Esophagus (tissue), 2 donors: ENCODE measurements around the gene RSKR. TPM values are rescaled to one million over a fixed set of nuclear protein-coding genes. Genes with fewer than 3 reads are reported as not detected.

Experiments used
- H3K27ac ChIP-seq, 2 donors: one replicate each; pipeline ENCODE4 v1.5.1; 2013; ENCODE audit warnings: low read depth in 2 of 2, mild to moderate bottlenecking in 2 of 2, inconsistent platforms in 1 of 2, low read length in 1 of 2, moderate library complexity in 1 of 2
- H3K27me3 ChIP-seq, 2 donors: one replicate each; pipeline ENCODE4 v1.6.1; 2013; ENCODE audit warnings: low read length in 2 of 2, control low read depth in 1 of 2, mild to moderate bottlenecking in 1 of 2; ENCODE audit not compliant: insufficient read depth in 2 of 2, control insufficient read depth in 1 of 2
- H3K36me3 ChIP-seq, 2 donors: one replicate each; pipeline ENCODE4 v1.6.1; 2013; ENCODE audit warnings: low read length in 1 of 2; ENCODE audit not compliant: control insufficient read depth in 2 of 2, insufficient read depth in 2 of 2
- H3K4me1 ChIP-seq, 2 donors: one replicate each; pipeline ENCODE4 v1.6.1; 2013; ENCODE audit warnings: low read length in 1 of 2; ENCODE audit not compliant: control insufficient read depth in 2 of 2, insufficient read depth in 2 of 2
- H3K4me3 ChIP-seq, 2 donors: one replicate each; pipeline ENCODE4 v1.5.1; 2013; ENCODE audit warnings: low read length in 2 of 2, mild to moderate bottlenecking in 2 of 2, low read depth in 1 of 2, moderate library complexity in 1 of 2
- H3K9me3 ChIP-seq, 2 donors: one replicate each; pipeline ENCODE4 v1.6.1; 2013; ENCODE audit warnings: mild to moderate bottlenecking in 2 of 2, low read depth in 1 of 2, low read length in 1 of 2, moderate library complexity in 1 of 2; ENCODE audit not compliant: control insufficient read depth in 2 of 2, insufficient read depth in 1 of 2
- WGBS, 2 donors: extraction: QIAGEN DNeasy Blood & Tissue Kit; methylation state at CpG; one replicate each; pipeline ENCODE4 v1.1.7; 2013; 5-methylcytosine and 5-hydroxymethylcytosine counted together
- polyA plus RNA-seq, 2 donors: library from polyadenylated mRNA; stranded (reverse); fragments of 200-250 nt; gene quantifications; one replicate each; pipeline ENCODE4 v1.2.3, GENCODE V29; 2013
- donor health status: healthy with polysubstance abuse.
- donor health status: Bipolar disorder and iron deficiency.

Gene RSKR
- polyA plus RNA-seq, 2 donors: 2.0 to 6.7 TPM

DNA sequence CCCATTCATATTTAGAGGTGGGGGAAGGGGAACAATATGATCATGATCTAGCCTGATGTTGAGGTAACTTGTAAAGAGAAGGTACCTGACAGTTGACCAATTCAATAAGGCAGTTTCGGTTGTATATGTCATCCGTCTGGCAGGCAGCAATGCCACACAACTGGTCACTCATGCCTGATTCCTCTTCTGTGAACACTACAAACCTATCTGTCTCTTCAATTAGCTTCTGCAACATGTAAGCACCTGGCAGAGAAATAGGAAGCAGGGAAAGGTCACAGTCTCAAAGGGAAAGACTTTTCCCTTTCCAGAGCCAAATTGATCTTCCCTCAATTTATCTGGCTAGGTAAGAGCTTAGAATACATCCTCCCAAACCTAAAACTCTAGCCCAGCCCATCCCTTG is 10.2 kb upstream of the RSKR start:
- Histone ChIP-seq H3K36me3 (peaks cover 30 to 33% of the 10 kb centered on the region in 2 donors), H3K27ac (no peak overlapping the region), H3K4me3 (no peak overlapping the region), H3K27me3 (no peaks in the 10 kb centered on the region), H3K9me3 (no peaks in the 10 kb centered on the region), H3K4me1 (no peaks in the 10 kb centered on the region)
- 91 to 96% methylated on average over 2 of the region's 2 CpGs for WGBS, 2 donors

GRCh38 chr17:28623696-28624095 is 9.7 kb upstream of the RSKR start:
- 86 to 94% methylated on average over 4 of the region's 4 CpGs for WGBS, 2 donors
- H3K27me3 ChIP-seq: no peaks in the 10 kb centered on the region
- no peaks in the 10 kb centered on the region for H3K4me1 ChIP-seq
- peaks cover 30 to 36% of the 10 kb centered on the region in 2 donors for H3K36me3 ChIP-seq
- H3K4me3 ChIP-seq: no peak overlapping the region
- H3K27ac ChIP-seq: no peak overlapping the region
- no peaks in the 10 kb centered on the region for H3K9me3 ChIP-seq

DNA sequence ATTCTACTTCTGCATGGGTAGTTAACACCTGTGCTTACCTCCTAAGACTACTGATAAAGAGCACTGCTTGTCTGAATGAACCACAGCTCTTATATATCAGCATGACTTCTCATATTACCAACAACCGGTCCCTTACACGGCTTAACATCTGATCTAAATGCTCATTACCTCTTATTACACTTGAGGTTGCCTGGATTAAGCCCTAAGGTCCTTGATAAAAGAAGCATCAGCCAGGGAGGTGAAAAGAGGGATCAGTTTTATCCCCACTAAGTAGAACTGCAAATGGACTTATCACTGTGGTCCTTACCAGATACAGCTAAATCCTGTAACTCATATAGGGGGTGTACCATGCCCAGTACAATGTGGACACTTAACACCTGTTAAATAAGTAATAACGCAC is 8.2 kb upstream of the RSKR start:
- H3K4me1 ChIP-seq: no peaks in the 10 kb centered on the region
- H3K27me3 ChIP-seq: no peaks in the 10 kb centered on the region
- H3K9me3 ChIP-seq: no peaks in the 10 kb centered on the region
- peaks cover 27 to 36% of the 10 kb centered on the region in 2 donors for H3K36me3 ChIP-seq
- H3K4me3 ChIP-seq: no peak overlapping the region
- WGBS, 2 donors: 90 to 96% methylated on average over 3 of the region's 3 CpGs
- H3K27ac ChIP-seq: no peak overlapping the region

- 83 to 87% methylated on average over 2 of the region's 2 CpGs for WGBS, 2 donors
- no peaks in the 10 kb centered on the region for H3K27me3 ChIP-seq
- peaks cover 42 to 52% of the 10 kb centered on the region in 2 donors for H3K36me3 ChIP-seq
- H3K4me3 ChIP-seq: no peak overlapping the region
- H3K9me3 ChIP-seq: no peaks in the 10 kb centered on the region
- H3K4me1 ChIP-seq: no peaks in the 10 kb centered on the region
- H3K27ac ChIP-seq: no peak overlapping the region
These were observed 6.0 kb upstream of the RSKR start for GRCh38 chr17:28620010-28620409.

- H3K4me3 ChIP-seq: no peak overlapping the region
- H3K4me1 ChIP-seq: no peaks in the 10 kb centered on the region
- 89 to 93% methylated on average over 3 of the region's 3 CpGs for WGBS, 2 donors
- peaks cover 45 to 57% of the 10 kb centered on the region in 2 donors for H3K36me3 ChIP-seq
- H3K27me3 ChIP-seq: no peaks in the 10 kb centered on the region
- no peaks in the 10 kb centered on the region for H3K9me3 ChIP-seq
- no peak overlapping the region for H3K27ac ChIP-seq
These were observed 4.5 kb upstream of the RSKR start for GRCh38 chr17:28618464-28618863.

DNA sequence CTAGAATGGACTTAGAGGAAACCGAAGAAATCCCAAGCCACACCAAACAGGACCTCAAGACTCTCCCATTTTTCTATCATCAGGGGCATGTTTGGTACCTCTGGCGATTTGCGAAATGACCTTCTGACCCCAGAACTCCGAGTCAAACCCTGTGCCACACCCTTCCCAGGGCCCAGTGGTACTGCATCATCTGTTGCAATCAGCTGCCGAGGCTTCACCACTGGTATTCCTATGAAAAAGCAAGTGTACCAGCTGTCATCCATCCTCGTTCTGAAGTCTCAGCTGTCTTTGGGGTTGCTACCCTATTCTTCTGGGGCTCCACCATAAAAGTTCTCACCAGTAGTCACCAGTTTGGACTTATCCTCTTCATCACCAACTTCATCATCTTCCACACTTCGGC is 2.3 kb upstream of the RSKR start:
- H3K27ac ChIP-seq: no peak overlapping the region
- H3K36me3 ChIP-seq: peaks cover 47 to 54% of the 10 kb centered on the region in 2 donors
- H3K4me3 ChIP-seq: no peak overlapping the region
- no peaks in the 10 kb centered on the region for H3K27me3 ChIP-seq
- H3K9me3 ChIP-seq: no peaks in the 10 kb centered on the region
- H3K4me1 ChIP-seq: no peaks in the 10 kb centered on the region
- 83% methylated on average over 7 of the region's 7 CpGs for WGBS, 2 donors

DNA sequence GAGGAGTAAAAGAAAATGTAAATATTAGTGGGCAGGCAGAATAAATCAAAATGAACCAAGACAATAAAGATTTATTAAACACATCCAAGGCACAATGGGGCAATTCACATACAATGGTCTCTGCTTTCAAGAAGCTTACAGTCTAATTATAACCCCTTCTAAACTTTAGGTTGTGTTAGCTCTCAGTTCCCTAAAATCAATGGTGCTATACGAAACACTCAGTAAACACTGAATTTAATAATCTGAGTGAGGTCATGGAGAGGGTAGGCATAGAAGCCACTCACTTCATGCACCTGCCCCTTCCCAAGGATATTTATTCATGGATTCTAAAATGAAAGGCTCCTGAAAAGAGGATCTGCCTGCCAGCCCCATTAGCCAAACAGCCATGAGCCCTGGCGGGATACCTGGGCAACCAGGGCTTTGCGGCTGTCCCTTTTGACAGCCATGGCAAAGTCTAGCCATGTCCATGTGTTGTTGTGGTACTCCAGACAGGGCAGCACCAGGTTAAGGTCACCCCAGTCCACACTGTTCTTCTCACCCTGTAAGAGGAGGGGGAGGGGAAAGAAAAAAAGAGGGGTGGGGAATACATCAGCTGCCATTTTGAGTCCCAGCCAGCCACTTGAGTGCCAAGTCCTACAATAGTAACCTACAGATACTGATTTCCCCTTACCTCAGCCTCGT is 1.4 kb upstream of the RSKR start:
- Histone ChIP-seq H3K27ac (no peak overlapping the region), H3K36me3 (peaks cover 41 to 49% of the 10 kb centered on the region in 2 donors), H3K4me1 (no peaks in the 10 kb centered on the region), H3K9me3 (no peaks in the 10 kb centered on the region), H3K27me3 (no peaks in the 10 kb centered on the region), H3K4me3 (no peak overlapping the region)
- WGBS, 2 donors: 88 to 95% methylated on average over 4 of the region's 4 CpGs

GRCh38 chr17:28612936-28613872 is 781 bp downstream of the RSKR start:
- no peak overlapping the region for H3K27ac ChIP-seq
- peaks cover 34% of the 10 kb centered on the region in 2 donors for H3K36me3 ChIP-seq
- 75% methylated on average over 6 of the region's 6 CpGs for WGBS, 2 donors
- no peaks in the 10 kb centered on the region for H3K4me1 ChIP-seq
- no peaks in the 10 kb centered on the region for H3K9me3 ChIP-seq
- H3K27me3 ChIP-seq: no peaks in the 10 kb centered on the region
- H3K4me3 ChIP-seq: no peak overlapping the region

GRCh38 chr17:28612531-28612930 is 1.5 kb downstream of the RSKR start:
- H3K9me3 ChIP-seq: no peaks in the 10 kb centered on the region
- peaks cover 32 to 34% of the 10 kb centered on the region in 2 donors for H3K36me3 ChIP-seq
- H3K27ac ChIP-seq: no peak overlapping the region
- 43 to 57% methylated on average over 2 of the region's 2 CpGs for whole genome bisulfite sequencing, 2 donors
- no peak overlapping the region for H3K4me3 ChIP-seq
- H3K27me3 ChIP-seq: no peaks in the 10 kb centered on the region
- H3K4me1 ChIP-seq: no peaks in the 10 kb centered on the region
